ENCODE data around the gene CERS4. TPM values are rescaled to one million over a fixed set of nuclear protein-coding genes. Genes with fewer than 3 reads are reported as not detected.
"Not testable (repeated sequence)": the region's sequence is repeated elsewhere in the genome, so short reads cannot be mapped to it uniquely, and the experiment has no call there.

The CERS4 gene
- total RNA-seq, 2 donors from 2014 or later: 12.2 to 22.1 TPM

- not testable (repeated sequence) for H3K9me3 ChIP-seq (ENCODE audit: control insufficient read depth, low read length, poor library complexity, severe bottlenecking); H3K27me3 Mint-ChIP-seq; H3K4me1 Mint-ChIP-seq; H3K27ac Mint-ChIP-seq; ATAC-seq; H3K4me3 Mint-ChIP-seq; DNase-seq; H3K36me3 Mint-ChIP-seq (ENCODE audit: low read depth)
Measured at GRCh38 chr19:8203288-8204120, 5.7 kb upstream of the CERS4 start.

DNA sequence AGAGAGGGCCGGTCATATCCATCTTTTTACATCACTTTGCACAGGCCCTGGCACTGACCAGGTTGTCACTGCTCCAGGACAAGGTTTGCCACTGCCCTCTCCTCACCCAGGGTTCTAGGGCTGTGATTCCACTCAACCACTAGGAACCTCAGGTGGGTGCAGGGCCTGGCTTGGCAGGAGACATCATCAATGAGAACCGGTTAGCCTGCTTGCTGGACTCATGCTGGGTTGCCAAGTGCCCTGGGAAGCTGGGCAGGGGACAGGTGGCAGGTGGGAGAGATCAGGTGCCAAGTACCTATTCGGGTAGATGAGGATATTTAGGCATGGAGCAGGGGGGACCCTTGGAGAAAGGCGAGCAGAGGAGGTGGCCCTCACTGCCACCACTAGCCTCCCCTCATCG is 4.2 kb upstream of the CERS4 start:
- DNase-seq (no peak), ATAC-seq (no peak)
- H3K4me1 Mint-ChIP-seq: peaks cover 13% of the 10 kb centered on the region
- H3K27me3 Mint-ChIP-seq: no peaks in the 10 kb centered on the region
- H3K36me3 Mint-ChIP-seq (ENCODE audit: low read depth): peaks cover 3% of the 10 kb centered on the region
- no peaks in the 10 kb centered on the region for H3K9me3 ChIP-seq (ENCODE audit: control insufficient read depth, low read length, poor library complexity, severe bottlenecking)
- peak overlapping the region; percentile 19 for H3K4me3 Mint-ChIP-seq
- H3K27ac Mint-ChIP-seq: no peak overlapping the region

DNA sequence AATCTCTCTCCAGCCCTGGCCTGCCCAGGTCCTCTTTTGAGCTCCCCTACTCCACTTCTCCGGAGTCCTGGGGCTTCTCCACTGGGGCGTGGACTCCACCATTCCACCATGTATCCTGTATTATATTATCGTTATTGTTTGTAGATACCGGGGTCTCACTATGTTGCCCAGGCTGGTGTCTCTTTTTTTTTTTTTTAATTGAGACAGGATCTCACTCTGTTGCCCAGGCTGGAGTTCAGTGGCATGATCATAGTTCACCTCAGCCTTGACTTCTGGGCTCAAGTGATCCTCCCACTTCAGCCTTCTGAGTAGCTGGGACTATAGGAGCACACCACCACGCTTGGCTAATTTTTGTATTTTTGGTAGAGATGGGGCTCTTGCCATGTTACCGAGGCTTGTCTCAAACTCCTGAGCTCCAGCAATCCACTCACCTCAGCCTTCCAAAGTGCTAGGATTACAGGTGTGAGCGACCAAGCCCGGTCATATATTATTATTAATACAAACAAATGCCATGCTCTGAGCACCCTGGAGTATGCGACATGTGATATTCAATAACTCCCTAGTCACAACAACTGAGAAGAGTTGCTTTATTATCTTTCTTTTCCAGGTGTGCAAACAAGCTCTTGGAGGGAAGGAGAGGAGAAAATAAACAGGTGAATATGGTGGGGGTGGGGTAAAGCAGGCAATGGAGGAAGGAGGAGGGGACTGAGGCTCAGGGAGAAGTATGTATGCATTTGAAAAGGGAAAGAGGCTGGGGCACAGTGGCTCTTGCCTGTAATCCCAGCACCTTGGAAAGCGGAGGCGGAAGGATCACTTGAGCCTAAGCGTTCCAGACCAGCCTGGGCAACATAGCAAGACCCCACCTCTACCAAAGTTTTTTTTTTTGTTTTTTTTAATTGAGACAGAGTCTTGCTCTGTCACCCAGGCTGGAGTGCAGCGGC is 2.8 kb upstream of the CERS4 start:
- Mint-ChIP-seq H3K4me3 (no peak overlapping the region), H3K27ac (peak overlapping the region; percentile 37)
- ATAC-seq: no peak

DNA sequence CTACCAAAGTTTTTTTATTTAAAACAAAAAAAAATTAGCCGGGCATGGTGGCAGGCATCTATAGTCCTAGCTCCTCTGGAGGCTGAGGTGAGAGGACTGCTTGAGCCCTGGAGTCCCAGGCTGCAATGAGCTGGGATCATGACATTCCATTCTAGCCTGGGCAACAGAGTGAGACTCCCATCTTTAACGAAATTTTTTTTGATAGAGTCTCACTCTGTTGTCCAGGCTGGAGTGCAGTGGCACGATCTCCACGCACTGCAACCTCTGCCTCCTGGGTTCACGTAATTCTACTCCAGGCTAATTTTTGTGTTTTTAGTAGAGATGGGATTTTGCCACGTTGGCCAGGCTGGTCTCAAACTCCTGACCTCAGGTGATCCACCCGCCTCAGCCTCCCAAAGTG is 1.8 kb upstream of the CERS4 start:
- not testable (repeated sequence) for H3K27ac Mint-ChIP-seq; H3K4me3 Mint-ChIP-seq; H3K27me3 Mint-ChIP-seq; H3K36me3 Mint-ChIP-seq (ENCODE audit: low read depth); H3K9me3 ChIP-seq (ENCODE audit: control insufficient read depth, low read length, poor library complexity, severe bottlenecking); ATAC-seq; DNase-seq
- H3K4me1 Mint-ChIP-seq: peaks cover 20% of the 10 kb centered on the region

More for the DNA sequence above, 2.8 kb upstream of the CERS4 start:
- no peak for DNase-seq
- peaks cover 4% of the 10 kb centered on the region for H3K36me3 Mint-ChIP-seq (ENCODE audit: low read depth)
- H3K27me3 Mint-ChIP-seq: no peaks in the 10 kb centered on the region
- no peaks in the 10 kb centered on the region for H3K9me3 ChIP-seq (ENCODE audit: control insufficient read depth, low read length, poor library complexity, severe bottlenecking)
- H3K4me1 Mint-ChIP-seq: peaks cover 15% of the 10 kb centered on the region

DNA sequence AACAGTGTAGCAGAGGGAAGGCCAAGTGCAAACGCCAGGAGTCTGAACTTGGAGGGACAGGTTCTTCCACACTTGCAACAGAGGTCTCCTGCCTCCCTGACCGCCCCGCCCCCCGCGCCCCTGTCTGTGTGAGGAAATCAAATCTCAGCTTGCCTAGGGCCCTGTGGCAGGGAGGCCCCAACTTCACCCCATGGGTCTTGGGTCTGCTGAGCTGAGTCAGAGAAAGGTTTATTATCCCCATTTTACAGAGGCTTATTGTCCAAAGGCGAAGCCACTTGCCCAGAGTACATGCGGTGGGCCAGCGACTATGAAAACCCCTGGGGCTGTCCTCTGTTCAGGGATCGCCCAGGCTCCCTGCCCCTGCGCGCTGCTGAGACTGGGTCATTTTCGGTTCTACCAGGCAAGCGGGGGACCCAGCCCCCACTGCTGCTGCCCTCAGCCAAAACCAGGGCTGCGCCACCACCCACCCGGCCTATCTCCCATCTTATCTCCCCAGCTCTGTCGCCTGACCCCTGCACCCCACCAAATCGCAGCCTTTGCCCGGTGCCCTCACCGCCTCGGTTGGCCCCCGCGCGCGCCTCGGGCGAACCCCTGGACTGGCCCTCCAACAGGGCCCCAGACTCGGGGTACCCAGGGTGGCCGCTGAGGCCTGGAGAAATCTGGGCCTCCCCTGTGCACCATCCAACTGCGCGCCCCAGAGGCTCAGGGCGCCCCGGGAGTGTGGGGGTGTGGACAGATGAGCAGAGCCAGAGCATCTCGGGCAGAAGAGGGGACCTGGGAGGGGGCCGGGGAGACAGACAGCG is 850 bp upstream of the CERS4 start:
- no peaks in the 10 kb centered on the region for H3K27me3 Mint-ChIP-seq

GRCh38 chr19:8209462-8210378 is 550 bp downstream of the CERS4 start:
- Mint-ChIP-seq H3K4me3 (peak overlapping the region; percentile 97), H3K36me3 (ENCODE audit: low read depth) (peaks cover 4% of the 10 kb centered on the region), H3K27ac (peak overlapping the region; percentile 98), H3K27me3 (no peaks in the 10 kb centered on the region), H3K4me1 (peaks cover 24% of the 10 kb centered on the region)
- DNase-seq (peak; percentile 81 to 85 (median 83)), ATAC-seq (peak; percentile 90)
- no peaks in the 10 kb centered on the region for H3K9me3 ChIP-seq (ENCODE audit: control insufficient read depth, low read length, poor library complexity, severe bottlenecking)

More for the DNA sequence above, 850 bp upstream of the CERS4 start:
- Mint-ChIP-seq H3K4me3 (peak overlapping the region; percentile 88), H3K36me3 (ENCODE audit: low read depth) (peaks cover 4% of the 10 kb centered on the region), H3K4me1 (peaks cover 22% of the 10 kb centered on the region), H3K27ac (no peak overlapping the region)
- DNase-seq: no peak
- ATAC-seq: peak; percentile 0
- no peaks in the 10 kb centered on the region for H3K9me3 ChIP-seq (ENCODE audit: control insufficient read depth, low read length, poor library complexity, severe bottlenecking)

DNA sequence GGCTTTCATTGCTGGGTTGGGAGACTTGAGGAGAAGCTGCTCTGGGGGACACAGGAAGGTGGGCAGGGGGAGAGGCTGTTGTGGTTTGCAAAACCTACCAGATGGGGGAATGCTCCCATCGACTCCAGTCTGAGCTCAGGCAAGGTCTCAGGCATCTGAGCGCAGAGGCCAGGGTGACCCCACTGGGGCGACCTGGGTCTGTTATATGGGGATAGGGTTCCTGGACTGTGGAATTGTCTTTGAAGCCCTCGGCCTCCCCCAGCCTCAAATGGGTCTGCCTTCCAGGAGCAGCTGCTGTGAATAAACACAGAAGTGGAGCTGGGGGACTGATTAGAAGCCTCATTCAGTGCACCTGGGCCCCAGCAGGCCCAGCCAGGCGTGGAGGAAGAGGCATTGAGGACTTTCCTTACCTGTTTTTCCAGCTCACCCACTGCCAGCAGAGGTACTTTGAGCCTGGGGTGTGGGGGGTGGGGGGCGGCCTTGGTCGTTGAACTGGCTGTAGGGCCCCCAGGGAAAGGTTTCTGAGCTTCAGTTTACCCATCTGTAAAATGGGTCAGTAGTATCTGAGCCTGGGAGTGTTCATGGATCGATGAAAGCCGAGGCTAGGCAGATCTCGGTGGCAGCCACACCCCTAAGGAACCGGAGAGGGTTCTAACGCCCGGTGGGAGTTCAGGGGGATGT is 1.4 kb downstream of the CERS4 start:
- no peaks in the 10 kb centered on the region for H3K9me3 ChIP-seq (ENCODE audit: control insufficient read depth, low read length, poor library complexity, severe bottlenecking)
- ATAC-seq: no peak
- no peaks in the 10 kb centered on the region for H3K27me3 Mint-ChIP-seq
- H3K27ac Mint-ChIP-seq: peak overlapping the region; percentile 98
- H3K4me1 Mint-ChIP-seq: peaks cover 27% of the 10 kb centered on the region
- no peak for DNase-seq
- H3K4me3 Mint-ChIP-seq: peak overlapping the region; percentile 97
- peaks cover 4% of the 10 kb centered on the region for H3K36me3 Mint-ChIP-seq (ENCODE audit: low read depth)

DNA sequence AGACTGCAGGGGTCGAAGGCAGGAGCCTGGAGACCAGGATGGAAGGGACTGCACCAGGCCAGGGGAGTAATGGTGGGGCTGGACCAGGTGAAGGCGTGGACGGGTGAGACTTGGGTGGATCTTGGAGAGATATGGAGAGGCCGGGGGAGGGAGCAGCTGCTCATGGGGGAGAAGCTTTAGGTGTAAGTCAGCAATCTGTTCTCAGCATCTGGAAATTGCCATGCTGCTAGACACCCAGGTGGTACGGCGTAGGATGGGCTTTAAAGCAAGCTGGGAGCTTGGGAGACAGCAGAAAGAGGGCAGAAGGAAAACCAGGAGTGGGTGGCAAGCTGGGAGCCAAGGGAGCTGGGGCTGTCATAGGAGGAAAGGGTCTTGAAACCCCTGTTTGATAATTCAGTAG is 3.0 kb downstream of the CERS4 start:
- Mint-ChIP-seq H3K27me3 (no peaks in the 10 kb centered on the region), H3K27ac (peak overlapping the region; percentile 98)

DNA sequence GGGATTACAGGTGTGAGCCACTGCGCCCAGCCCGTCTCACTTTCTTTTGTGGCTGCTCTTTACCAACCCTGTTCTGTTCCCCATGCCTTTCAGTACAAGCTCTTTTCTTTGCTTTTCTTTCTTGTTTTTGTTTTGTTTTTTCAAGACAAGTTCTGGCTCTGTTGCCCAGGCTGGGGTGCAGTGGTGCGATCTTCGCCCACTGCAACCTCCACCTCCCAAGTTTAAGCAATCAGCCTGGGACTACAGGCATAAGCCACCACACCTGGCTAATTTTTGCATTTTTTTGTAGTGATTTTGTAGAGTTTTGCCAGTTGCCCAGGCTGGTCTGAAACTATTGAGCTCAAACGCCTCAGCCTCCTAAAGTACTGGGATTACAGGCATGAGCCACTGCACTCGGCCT is 3.7 kb downstream of the CERS4 start:
- H3K27me3 Mint-ChIP-seq: no peaks in the 10 kb centered on the region
- ATAC-seq (no peak), DNase-seq (no peak)
- H3K9me3 ChIP-seq (ENCODE audit: control insufficient read depth, low read length, poor library complexity, severe bottlenecking): no peaks in the 10 kb centered on the region
- no peak overlapping the region for H3K4me3 Mint-ChIP-seq
- H3K4me1 Mint-ChIP-seq: peaks cover 27% of the 10 kb centered on the region
- peaks cover 4% of the 10 kb centered on the region for H3K36me3 Mint-ChIP-seq (ENCODE audit: low read depth)
- no peak overlapping the region for H3K27ac Mint-ChIP-seq

More for the DNA sequence above, 3.0 kb downstream of the CERS4 start:
- H3K36me3 Mint-ChIP-seq (ENCODE audit: low read depth): peaks cover 4% of the 10 kb centered on the region
- H3K4me1 Mint-ChIP-seq: peaks cover 27% of the 10 kb centered on the region
- DNase-seq (no peak), ATAC-seq (no peak)
- no peaks in the 10 kb centered on the region for H3K9me3 ChIP-seq (ENCODE audit: control insufficient read depth, low read length, poor library complexity, severe bottlenecking)
- no peak overlapping the region for H3K4me3 Mint-ChIP-seq

DNA sequence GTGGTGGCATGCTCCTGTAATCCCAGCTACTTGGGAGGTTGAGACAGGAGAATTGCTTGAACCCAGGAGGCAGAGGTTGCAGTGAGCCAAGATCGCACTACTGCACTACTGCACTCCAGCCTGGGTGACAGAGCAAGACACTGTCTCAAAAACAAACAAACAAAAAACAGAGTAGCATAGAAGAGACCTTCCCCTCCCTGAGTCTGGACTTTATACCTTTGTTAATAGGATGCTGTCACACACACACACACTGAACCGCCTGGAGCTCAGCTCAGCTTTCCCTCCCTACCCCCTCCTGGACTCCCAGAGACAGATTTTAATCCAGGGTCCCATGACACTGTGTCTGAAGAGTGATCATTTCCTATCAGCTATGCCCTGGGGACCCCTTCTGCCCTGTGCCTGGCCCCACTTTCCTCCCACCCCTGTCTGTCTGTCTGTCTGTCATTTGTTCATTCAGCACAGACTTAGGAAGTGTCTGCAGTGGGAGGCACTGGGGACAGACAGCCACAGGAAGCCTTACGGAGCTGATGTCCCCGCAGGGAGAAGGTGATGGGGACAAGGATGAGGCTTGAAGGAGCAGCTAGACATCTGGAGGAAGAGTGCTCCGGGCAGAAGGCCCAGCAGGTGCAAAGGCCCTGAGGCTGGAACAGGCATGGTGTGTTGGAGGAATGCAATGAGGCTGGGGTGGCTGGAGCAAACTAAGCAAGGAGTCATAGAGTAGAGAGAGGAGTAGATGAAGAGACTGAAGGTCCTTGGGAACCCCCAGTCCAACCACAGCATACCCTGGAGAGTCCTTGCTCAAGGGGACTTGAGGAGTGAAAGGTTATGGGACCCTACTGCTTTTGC is 4.9 kb downstream of the CERS4 start:
- DNase-seq (no peak), ATAC-seq (no peak)
- no peaks in the 10 kb centered on the region for H3K9me3 ChIP-seq (ENCODE audit: control insufficient read depth, low read length, poor library complexity, severe bottlenecking)
- Mint-ChIP-seq H3K27ac (peak overlapping the region; percentile 27), H3K4me3 (no peak overlapping the region), H3K4me1 (peaks cover 27% of the 10 kb centered on the region), H3K27me3 (no peaks in the 10 kb centered on the region), H3K36me3 (ENCODE audit: low read depth) (peaks cover 4% of the 10 kb centered on the region)

DNA sequence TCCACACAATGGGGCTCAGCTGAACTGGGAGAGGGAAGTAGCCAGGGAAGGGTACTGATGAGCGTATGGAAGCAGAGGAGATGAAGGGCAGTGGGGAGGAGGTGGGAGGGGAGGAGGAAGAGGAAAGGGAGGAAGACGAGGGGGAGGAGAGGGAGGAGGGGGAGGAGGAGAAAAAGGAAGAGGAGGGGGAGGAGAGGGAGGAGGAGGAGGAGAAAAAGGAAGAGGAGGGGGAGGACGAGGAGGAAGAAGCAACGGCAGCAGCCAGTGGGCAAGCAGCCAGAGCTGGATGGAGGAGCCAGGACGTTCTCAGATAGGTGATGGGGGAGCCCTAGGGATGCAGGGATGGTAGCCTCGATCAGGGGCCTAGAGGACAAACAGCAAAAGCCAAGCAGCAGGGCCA is 5.6 kb downstream of the CERS4 start:
- H3K4me3 Mint-ChIP-seq: no peak overlapping the region
- H3K4me1 Mint-ChIP-seq: peaks cover 25% of the 10 kb centered on the region
- DNase-seq (no peak), ATAC-seq (no peak)
- H3K27me3 Mint-ChIP-seq: no peaks in the 10 kb centered on the region
- H3K27ac Mint-ChIP-seq: peak overlapping the region; percentile 27
- H3K36me3 Mint-ChIP-seq (ENCODE audit: low read depth): peaks cover 3% of the 10 kb centered on the region
- H3K9me3 ChIP-seq (ENCODE audit: control insufficient read depth, low read length, poor library complexity, severe bottlenecking): no peaks in the 10 kb centered on the region

All from T-helper 17 cell (primary cell).